Spleen (tissue), 7 donors: ENCODE results near the gene EPHA5.

Experiments used
- POLR2A ChIP-seq, 3 donors: fragments of 450-650 bp; IDR thresholded peaks; one replicate each; pipeline ENCODE4 v1.5.1; 2017; ENCODE audit warnings: antibody characterized with exemption in 3 of 3, mild to moderate bottlenecking in 1 of 3
- TF ChIP-seq, protein P1 (sequence below), 11 experiments: fragments of 200-600 bp in 7 of 11; fragments of 450-650 bp in 4 of 11; sonication (generic) in 4 of 11; IDR thresholded peaks in 8 of 11; conservative IDR thresholded peaks in 3 of 11; 1 replicate in 7 of 11; 2 replicates in 4 of 11; pipeline versions ENCODE4 v1.4.0 to v1.8.0; 2016 to 2021; ENCODE audit warnings: antibody characterized with exemption in 11 of 11, inconsistent platforms in 4 of 11, mild to moderate bottlenecking in 1 of 11
- donor health status: DM: no; HTN: no; CAD: no; lungs with moderate emphysema.
- donor health status: DM: no; HTN: no; CAD: no.
- donor health status: DM: no; HTN: no; CAD: no.

DNA sequence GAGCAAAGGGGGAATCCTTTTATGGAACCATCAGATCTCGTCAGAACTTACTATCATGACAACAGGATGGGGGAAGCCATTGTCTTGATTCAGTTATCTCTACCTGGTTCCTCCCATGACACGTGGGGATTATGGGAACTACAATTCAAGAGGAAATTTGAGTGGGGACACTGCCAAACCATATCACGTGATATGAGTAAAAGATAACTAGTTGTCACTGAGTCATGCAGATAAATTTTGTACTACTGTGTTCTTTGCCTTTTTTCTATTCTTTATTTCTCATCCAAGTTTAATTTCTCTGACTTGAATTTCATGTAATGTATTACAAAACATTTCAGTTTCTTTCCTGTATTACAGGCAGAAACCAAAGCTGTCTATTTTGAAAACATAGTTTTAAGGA, 383.2 kb downstream of the EPHA5 start:
- TF ChIP-seq, protein P1, sequence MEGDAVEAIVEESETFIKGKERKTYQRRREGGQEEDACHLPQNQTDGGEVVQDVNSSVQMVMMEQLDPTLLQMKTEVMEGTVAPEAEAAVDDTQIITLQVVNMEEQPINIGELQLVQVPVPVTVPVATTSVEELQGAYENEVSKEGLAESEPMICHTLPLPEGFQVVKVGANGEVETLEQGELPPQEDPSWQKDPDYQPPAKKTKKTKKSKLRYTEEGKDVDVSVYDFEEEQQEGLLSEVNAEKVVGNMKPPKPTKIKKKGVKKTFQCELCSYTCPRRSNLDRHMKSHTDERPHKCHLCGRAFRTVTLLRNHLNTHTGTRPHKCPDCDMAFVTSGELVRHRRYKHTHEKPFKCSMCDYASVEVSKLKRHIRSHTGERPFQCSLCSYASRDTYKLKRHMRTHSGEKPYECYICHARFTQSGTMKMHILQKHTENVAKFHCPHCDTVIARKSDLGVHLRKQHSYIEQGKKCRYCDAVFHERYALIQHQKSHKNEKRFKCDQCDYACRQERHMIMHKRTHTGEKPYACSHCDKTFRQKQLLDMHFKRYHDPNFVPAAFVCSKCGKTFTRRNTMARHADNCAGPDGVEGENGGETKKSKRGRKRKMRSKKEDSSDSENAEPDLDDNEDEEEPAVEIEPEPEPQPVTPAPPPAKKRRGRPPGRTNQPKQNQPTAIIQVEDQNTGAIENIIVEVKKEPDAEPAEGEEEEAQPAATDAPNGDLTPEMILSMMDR (IDR thresholded peaks at IDR 0.05 in 8 of 11, conservative IDR thresholded peaks at IDR 0.05 in 3 of 11): no peak
- TF ChIP-seq POLR2A (IDR thresholded peaks at IDR 0.05): no peak
